HepG2 (cell line): ENCODE results near the gene VAMP8. TPM values are rescaled to one million over a fixed set of nuclear protein-coding genes. Genes with fewer than 3 reads are reported as not detected.

Source experiments
- ATAC-seq: fragments of 200-7000 bp; cut with Tn5 transposase; 3 replicates; pipeline ENCODE4 v1.9.1; 2020; ENCODE audit warnings: mild to moderate bottlenecking, moderate library complexity
- BruUV-seq: library from RNA; stranded (reverse); fragments of 400-500 nt; replicated peaks from 2 replicates; lab custom pipeline; 2021; lab: Mats Ljungman, UMichigan
- CTCF ChIA-PET: fragments of 300-600 bp; formaldehyde crosslinking; extraction: SDS; loops from one replicate; lab custom pipeline; 2021; ENCODE audit warnings: low total read pairs, inconsistent platforms, low intra/inter-chr PET ratio; lab: Yijun Ruan, JAX
- POLR2A ChIA-PET: fragments of 350-600 bp; sonication (Branson Sonifier 250); formaldehyde crosslinking; loops from one replicate; lab custom pipeline; 2020; ENCODE audit warnings: antibody characterized with exemption, inconsistent platforms; lab: Yijun Ruan, JAX
- DNase-seq: peaks from one replicate; pipeline ENCODE4 v3.0.0-alpha.2; 2015; ENCODE audit warnings: low spot score
- FAIRE-seq: peaks from 3 replicates; lab custom pipeline; 2011; peaks lifted over from hg19 to GRCh38; lab: Jason Lieb, UNC
- H2AFZ ChIP-seq: one replicate; pipeline ENCODE4 v1.6.1; 2011; ENCODE audit warnings: low read length, inconsistent platforms
- H3K27ac ChIP-seq: fragments of 300-600 bp; 3 replicates; pipeline ENCODE4 v1.8.0; 2011; ENCODE audit warnings: mixed run types, mild to moderate bottlenecking, mixed read lengths, low read length, inconsistent platforms; ENCODE audit not compliant: insufficient read depth; ENCODE audit errors: extremely low read length
- H3K27me3 ChIP-seq, 2 experiments: fragments of 200-600 bp in 1 of 2; 2 replicates in 1 of 2; 3 replicates in 1 of 2; pipeline versions ENCODE4 v1.6.0 to v1.8.0; 2011; ENCODE audit warnings: low read length in 2 of 2, mild to moderate bottlenecking in 2 of 2, moderate library complexity in 2 of 2, inconsistent platforms in 1 of 2; ENCODE audit not compliant: insufficient read depth in 2 of 2, control insufficient read depth in 1 of 2
- H3K36me3 ChIP-seq, 2 experiments: fragments of 200-600 bp in 1 of 2; replicated peaks in 1 of 2; 2 replicates in 1 of 2; 3 replicates in 1 of 2; pipeline versions ENCODE4 v1.5.1 to v1.8.0; 2011; ENCODE audit warnings: low read length in 2 of 2, inconsistent platforms in 1 of 2; ENCODE audit not compliant: insufficient read depth in 2 of 2, control insufficient read depth in 1 of 2
- H3K4me1 ChIP-seq: 2 replicates; pipeline ENCODE4 v1.5.1; 2012; ENCODE audit warnings: low read length, inconsistent platforms; ENCODE audit not compliant: insufficient read depth
- H3K4me2 ChIP-seq: 2 replicates; pipeline ENCODE4 v1.6.0; 2011; ENCODE audit warnings: low read depth, low read length, inconsistent platforms
- H3K4me3 ChIP-seq, 3 experiments: fragments of 200-600 bp in 1 of 3; sonication (generic), shearing (Covaris generic) in 1 of 3; replicated peaks in 1 of 3; 2 replicates each; pipeline ENCODE4 v1.5.1; 2011 to 2016; ENCODE audit warnings: low read length in 3 of 3, inconsistent platforms in 2 of 3, low read depth in 2 of 3, mild to moderate bottlenecking in 2 of 3, control low read depth in 1 of 3, mixed read lengths in 1 of 3; ENCODE audit not compliant: insufficient read depth in 1 of 3
- H3K79me2 ChIP-seq: one replicate; pipeline ENCODE4 v1.6.1; 2011; ENCODE audit warnings: low read length, inconsistent platforms; ENCODE audit not compliant: insufficient read depth
- H3K9ac ChIP-seq: 2 replicates; pipeline ENCODE4 v1.6.0; 2011; ENCODE audit warnings: mild to moderate bottlenecking, low read depth, low read length, inconsistent platforms; ENCODE audit not compliant: insufficient read depth
- H3K9me3 ChIP-seq: 2 replicates; pipeline ENCODE4 v1.5.1; 2012; ENCODE audit warnings: mild to moderate bottlenecking, low read length
- H4K20me1 ChIP-seq: 2 replicates; pipeline ENCODE4 v1.6.0; 2011; ENCODE audit warnings: inconsistent platforms, mild to moderate bottlenecking, low read length, moderate library complexity; ENCODE audit not compliant: insufficient read depth
- GABPB1 ChIP-seq: IDR thresholded peaks from 2 replicates; pipeline ENCODE4 v1.6.1; 2016; ENCODE audit warnings: mild to moderate bottlenecking, missing genetic modification reagents, moderate library complexity, missing compliant biosample characterization
- POGZ ChIP-seq: sonication (generic); formaldehyde crosslinking; IDR thresholded peaks from 2 replicates; pipeline ENCODE4 v1.4.0; 2020; ENCODE audit warnings: mild to moderate bottlenecking, missing genetic modification reagents
- POLR2A ChIP-seq, 2 experiments: IDR thresholded peaks; 2 replicates each; pipeline ENCODE4 v1.6.1; 2011; ENCODE audit warnings: low read depth in 2 of 2, low read length in 2 of 2, mild to moderate bottlenecking in 1 of 2, moderate library complexity in 1 of 2; ENCODE audit not compliant: insufficient read depth in 1 of 2
- POLR2G ChIP-seq: fragments of 200-400 bp; formaldehyde crosslinking; IDR thresholded peaks from 2 replicates; pipeline ENCODE4 v1.6.1; 2018; ENCODE audit warnings: mild to moderate bottlenecking, low read depth, low read length, moderate library complexity
- ZNF264 ChIP-seq: sonication (generic); formaldehyde crosslinking; IDR thresholded peaks from 2 replicates; pipeline ENCODE4 v1.4.0; 2020; ENCODE audit warnings: missing genetic modification reagents
- ZNF572 ChIP-seq: sonication (generic); formaldehyde crosslinking; IDR thresholded peaks from 2 replicates; pipeline ENCODE4 v1.5.1; 2020; ENCODE audit warnings: mild to moderate bottlenecking, missing genetic modification reagents
- ZNF652 ChIP-seq: IDR thresholded peaks from 2 replicates; pipeline ENCODE4 v1.6.1; 2016; ENCODE audit warnings: low read depth, borderline replicate concordance
- ZNF83 ChIP-seq: sonication (generic); formaldehyde crosslinking; IDR thresholded peaks from 2 replicates; pipeline ENCODE4 v1.4.0; 2020; ENCODE audit warnings: missing genetic modification reagents, mild to moderate bottlenecking, borderline replicate concordance
- WGBS: methylation state at CpG from one replicate; pipeline ENCODE4 v1.1.6; 2017; ENCODE audit warnings: low lambda C conversion rate; 5-methylcytosine and 5-hydroxymethylcytosine counted together
- in situ Hi-C: cut with HindIII; loops from 2 replicates; pipeline ENCODE4 v1.10.0; 2017; ENCODE audit warnings: low pct_unique_long_range_greater_than_20kb; ENCODE audit not compliant: extremely low pct_ligation_motif_present
- intact Hi-C: fragments of 100-400 bp; cut with micrococcal nuclease; formaldehyde crosslinking; loops from one replicate; pipeline ENCODE4 v1.10.0; 2022; ENCODE audit not compliant: unreplicated experiment
- polyA plus RNA-seq, 8 experiments: library from polyadenylated mRNA; depleted of rRNA in 3 of 8; stranded (reverse) in 7 of 8; unstranded in 1 of 8; fragments of >200 nt; fragmentation: Illumina TruSeq in 4 of 8; extraction: Trizol in 4 of 8; gene quantifications; 2 replicates each; pipeline versions ENCODE4 v1.2.1 to v1.2.3, GENCODE V29; 2011 to 2016; ENCODE audit warnings: low read depth in 4 of 8, missing spikeins in 1 of 8, mixed read lengths in 1 of 8; ENCODE audit not compliant: insufficient read depth in 1 of 8
- total RNA-seq, 5 experiments: library from RNA; depleted of rRNA; stranded (reverse); fragments of >200 nt; fragmentation: Illumina TruSeq; extraction: Trizol; gene quantifications; 2 replicates each; pipeline ENCODE4 v1.2.3, GENCODE V29; 2016; ENCODE audit warnings: low read depth in 1 of 5

VAMP8 gene
- total and polyA plus RNA-seq, 2 of the 13 experiments (the other 11 are each of a cell fraction or from before 2014, with no cell fraction given): 83.3 to 157 TPM

GRCh38 chr2:85549826-85550225 lies 27.6 kb upstream of the VAMP8 start:
- no peak for TF ChIP-seq GABPB1 (CRISPR knock-in tag)
- TF ChIP-seq POLR2G: 0 out of 2 replicates have a peak, but pooled peaks have one; percentile 8
- TF ChIP-seq POGZ (CRISPR knock-in tag): no peak
- TF ChIP-seq ZNF572 (CRISPR knock-in tag): no peak
- no peak overlapping the region for H2AFZ ChIP-seq
- no peaks in the 10 kb centered on the region for H3K4me1 ChIP-seq
- no peak overlapping the region for H3K4me3 ChIP-seq
- FAIRE-seq: no peak
- H4K20me1 ChIP-seq: peaks cover 12% of the 10 kb centered on the region
- no peak for ATAC-seq
- H3K27ac ChIP-seq: no peak overlapping the region
- H3K9ac ChIP-seq: no peak overlapping the region
- BruUV-seq: TSS peak; percentile 33
- H3K36me3 ChIP-seq: peaks cover 36 to 57% of the 10 kb centered on the region in 2 experiments
- H3K79me2 ChIP-seq: no peaks in the 10 kb centered on the region
- WGBS: 79% methylated on average over 4 of the region's 4 CpGs
- ChIA-PET CTCF (interaction anchor here (4.8 kb wide), 1 partner anchor 129 kb away, joined by 45 read pairs; no protein-coding TSS in a partner anchor), POLR2A (interaction anchor here (0.9 to 20.8 kb wide), 6 partner anchors 8 to 129 kb away, joined by 3 to 645 read pairs (median 131); partner anchors contain the start of genes C2orf68, GGCX, MAT2A and RNF181)
- no peaks in the 10 kb centered on the region for H3K9me3 ChIP-seq
- intact Hi-C loops: loop anchor here (5.0 kb wide), 1 partner anchor 223 kb away; the partner anchor contains the start of gene TGOLN2
- in situ Hi-C loops: loop anchor here (5.0 kb wide), 2 partner anchors 128 to 158 kb away; no protein-coding TSS in a partner anchor
- H3K27me3 ChIP-seq: no peaks in the 10 kb centered on the region
- DNase-seq: no peak
- no peak overlapping the region for H3K4me2 ChIP-seq

GRCh38 chr2:85550486-85550885 lies 26.9 kb upstream of the VAMP8 start:
- no peaks in the 10 kb centered on the region for H3K4me1 ChIP-seq
- TF ChIP-seq POLR2A (IDR thresholded peaks at IDR 0.05; ENCODE audit: insufficient read depth in 1 of 2, low read depth in 2 of 2, low read length in 2 of 2) (0 out of 4 replicates have a peak, but pooled peaks of 1 of the 2 experiments have one; percentile 15), ZNF264 (CRISPR knock-in tag) (no peak), ZNF652 (CRISPR knock-in tag) (no peak), ZNF83 (CRISPR knock-in tag) (no peak)
- TF ChIP-seq, all 625 proteins: peak for 1
- H3K9ac ChIP-seq: no peak overlapping the region
- FAIRE-seq (no peak), DNase-seq (no peak), ATAC-seq (no peak)
- no peaks in the 10 kb centered on the region for H3K79me2 ChIP-seq
- no peaks in the 10 kb centered on the region for H3K27me3 ChIP-seq
- no peaks in the 10 kb centered on the region for H3K9me3 ChIP-seq
- peaks cover 12% of the 10 kb centered on the region for H4K20me1 ChIP-seq
- WGBS: 95% methylated on average over 10 of the region's 10 CpGs
- in situ Hi-C loops (loop anchor here (5.0 kb wide), 2 partner anchors 128 to 158 kb away; no protein-coding TSS in a partner anchor), intact Hi-C loops (loop anchor here (5.0 kb wide), 1 partner anchor 223 kb away; the partner anchor contains the start of gene TGOLN2)
- no TSS peak for BruUV-seq
- POLR2A ChIA-PET: interaction anchor here (0.9 to 20.8 kb wide), 6 partner anchors 9 to 185 kb away, joined by 3 to 645 read pairs (median 131); partner anchors contain the start of genes C2orf68, GGCX, MAT2A and RNF181
- H3K36me3 ChIP-seq: peaks cover 42 to 61% of the 10 kb centered on the region in 2 experiments
- no peak overlapping the region for H3K4me2 ChIP-seq
- no peak overlapping the region for H3K27ac ChIP-seq
- no peak overlapping the region for H3K4me3 ChIP-seq
- CTCF ChIA-PET: interaction anchor here (3.9 to 4.8 kb wide), 2 partner anchors 129 to 159 kb away, joined by 41 to 45 read pairs; no protein-coding TSS in a partner anchor
- H2AFZ ChIP-seq: no peak overlapping the region
